Measurements from ENCODE around the gene PTPN14.

DNA sequence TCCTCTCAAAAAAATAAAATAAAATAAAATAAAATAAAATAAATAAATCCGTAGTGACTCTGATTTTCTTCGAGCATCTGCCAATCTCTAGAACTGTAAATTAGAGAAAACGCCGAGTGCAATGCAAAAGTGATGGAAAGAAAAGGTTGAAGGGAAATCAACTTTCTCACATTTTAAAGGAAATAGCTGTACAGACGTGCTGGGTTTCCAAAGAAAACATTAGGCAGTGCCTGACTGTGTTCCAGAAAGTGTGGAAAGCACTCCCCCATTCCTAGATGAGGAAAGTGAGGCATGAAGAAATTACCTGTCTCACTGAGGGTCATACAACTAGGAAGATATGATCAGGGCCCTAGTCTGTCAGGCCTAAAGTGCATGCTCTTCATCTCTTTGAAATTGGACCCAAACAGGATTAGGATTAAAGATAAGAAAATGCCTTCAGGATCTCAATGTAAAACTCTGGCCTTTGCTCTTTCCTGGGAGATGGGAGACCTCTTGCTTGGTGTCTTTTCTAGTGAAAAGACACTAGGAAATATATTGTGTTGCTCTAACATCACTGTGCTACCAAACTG, 1.8 kb upstream of the PTPN14 start:
- TF ChIP-seq, protein P1, sequence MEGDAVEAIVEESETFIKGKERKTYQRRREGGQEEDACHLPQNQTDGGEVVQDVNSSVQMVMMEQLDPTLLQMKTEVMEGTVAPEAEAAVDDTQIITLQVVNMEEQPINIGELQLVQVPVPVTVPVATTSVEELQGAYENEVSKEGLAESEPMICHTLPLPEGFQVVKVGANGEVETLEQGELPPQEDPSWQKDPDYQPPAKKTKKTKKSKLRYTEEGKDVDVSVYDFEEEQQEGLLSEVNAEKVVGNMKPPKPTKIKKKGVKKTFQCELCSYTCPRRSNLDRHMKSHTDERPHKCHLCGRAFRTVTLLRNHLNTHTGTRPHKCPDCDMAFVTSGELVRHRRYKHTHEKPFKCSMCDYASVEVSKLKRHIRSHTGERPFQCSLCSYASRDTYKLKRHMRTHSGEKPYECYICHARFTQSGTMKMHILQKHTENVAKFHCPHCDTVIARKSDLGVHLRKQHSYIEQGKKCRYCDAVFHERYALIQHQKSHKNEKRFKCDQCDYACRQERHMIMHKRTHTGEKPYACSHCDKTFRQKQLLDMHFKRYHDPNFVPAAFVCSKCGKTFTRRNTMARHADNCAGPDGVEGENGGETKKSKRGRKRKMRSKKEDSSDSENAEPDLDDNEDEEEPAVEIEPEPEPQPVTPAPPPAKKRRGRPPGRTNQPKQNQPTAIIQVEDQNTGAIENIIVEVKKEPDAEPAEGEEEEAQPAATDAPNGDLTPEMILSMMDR (IDR thresholded peaks at IDR 0.05; ENCODE audit: low read depth, low read length): no peak
- TF ChIP-seq EZH2phosphoT487 (IDR thresholded peaks at IDR 0.05; ENCODE audit: low read depth): no peak
